ENCODE results near the gene NMT2. TPM values are rescaled to one million over a fixed set of nuclear protein-coding genes. Genes with fewer than 3 reads are reported as not detected.

NMT2 gene
- polyA plus RNA-seq, 1 donor from 2014 or later: 24.6 TPM

GRCh38 chr10:15121707-15122106, 46.8 kb downstream of the NMT2 start:
- Histone ChIP-seq H3K9me3 (ENCODE audit: low read length) (no peaks in the 10 kb centered on the region), H3K36me3 (ENCODE audit: insufficient read depth, low read length) (peaks cover 8% of the 10 kb centered on the region), H3K4me2 (ENCODE audit: low read length) (no peak overlapping the region), H3K4me3 (ENCODE audit: low read length) (no peak overlapping the region), H3F3A (ENCODE audit: insufficient read depth, low read length, poor library complexity, severe bottlenecking) (no peaks in the 10 kb centered on the region), H3K27me3 (ENCODE audit: insufficient read depth, low read depth, low read length) (no peaks in the 10 kb centered on the region), H3K9ac (ENCODE audit: low read length) (no peak overlapping the region), H4K20me1 (ENCODE audit: insufficient read depth) (no peaks in the 10 kb centered on the region), H2AFZ (ENCODE audit: low read depth, low read length) (no peak overlapping the region), H3K9me2 (ENCODE audit: insufficient read depth, low read length) (no peaks in the 10 kb centered on the region), H3K27ac (ENCODE audit: low read length) (no peak overlapping the region), H3K79me2 (replicated peaks; ENCODE audit: insufficient read depth, low read length) (no peaks in the 10 kb centered on the region)
- TF ChIP-seq MXI1 (conservative IDR thresholded peaks at IDR 0.05; ENCODE audit: poor library complexity, severe bottlenecking) (no peak), SMC3 (conservative IDR thresholded peaks at IDR 0.05; ENCODE audit: poor library complexity) (no peak), EZH2 (IDR thresholded peaks at IDR 0.05; ENCODE audit: borderline replicate concordance, insufficient read depth, low read length, poor library complexity, severe bottlenecking) (no peak), RAD21 (conservative IDR thresholded peaks at IDR 0.05) (no peak), TAF1 (IDR thresholded peaks at IDR 0.05; ENCODE audit: low read depth) (no peak), POLR2AphosphoS5 (IDR thresholded peaks at IDR 0.05) (no peak), REST (IDR thresholded peaks at IDR 0.05; ENCODE audit: borderline replicate concordance) (no peak)

- TF ChIP-seq POLR2AphosphoS5 (IDR thresholded peaks at IDR 0.05): no peak
- TF ChIP-seq EP300 (conservative IDR thresholded peaks at IDR 0.05; ENCODE audit: poor library complexity, severe bottlenecking): no peak
- TF ChIP-seq SMC3 (conservative IDR thresholded peaks at IDR 0.05; ENCODE audit: poor library complexity): no peak
- TF ChIP-seq CTCF (IDR thresholded peaks at IDR 0.05; ENCODE audit: poor library complexity, severe bottlenecking): no peak
- no peak for TF ChIP-seq EZH2 (IDR thresholded peaks at IDR 0.05; ENCODE audit: borderline replicate concordance, insufficient read depth, low read length, poor library complexity, severe bottlenecking)
- H3K27me3 ChIP-seq (ENCODE audit: insufficient read depth, low read depth, low read length): no peaks in the 10 kb centered on the region
These were observed 48.0 kb downstream of the NMT2 start for GRCh38 chr10:15120523-15120922.

More at GRCh38 chr10:15120523-15120922, 48.0 kb downstream of the NMT2 start:
- no peak overlapping the region for H2AFZ ChIP-seq (ENCODE audit: low read depth, low read length)
- no peak overlapping the region for H3K9ac ChIP-seq (ENCODE audit: low read length)
- no peak overlapping the region for H3K4me3 ChIP-seq (ENCODE audit: low read length)
- no peaks in the 10 kb centered on the region for H3K9me3 ChIP-seq (ENCODE audit: low read length)
- no peaks in the 10 kb centered on the region for H3K9me2 ChIP-seq (ENCODE audit: insufficient read depth, low read length)
- no peaks in the 10 kb centered on the region for H4K20me1 ChIP-seq (ENCODE audit: insufficient read depth)
- no peaks in the 10 kb centered on the region for H3F3A ChIP-seq (ENCODE audit: insufficient read depth, low read length, poor library complexity, severe bottlenecking)
- H3K27ac ChIP-seq (ENCODE audit: low read length): no peak overlapping the region
- peaks cover 8% of the 10 kb centered on the region for H3K36me3 ChIP-seq (ENCODE audit: insufficient read depth, low read length)
- no peak overlapping the region for H3K4me2 ChIP-seq (ENCODE audit: low read length)
- H3K79me2 ChIP-seq (replicated peaks; ENCODE audit: insufficient read depth, low read length): no peaks in the 10 kb centered on the region
